Endometrial microvascular endothelial cells (primary cell): Measurements from ENCODE around the gene SH3RF2. TPM values are rescaled to one million over a fixed set of nuclear protein-coding genes. Genes with fewer than 3 reads are reported as not detected.

ENCODE experiments used
- in situ Hi-C: cut with HindIII; loops from 2 replicates; pipeline ENCODE4 v1.10.0; 2017; ENCODE audit warnings: low sequenced_read_pairs, low pct_unique_long_range_greater_than_20kb; ENCODE audit errors: inconsistent ontology term
- total RNA-seq: library from RNA; depleted of rRNA; stranded (reverse); fragments of >200 nt; gene quantifications from one replicate; pipeline ENCODE4 v1.2.3, GENCODE V29; 2015; ENCODE audit errors: inconsistent ontology term

The SH3RF2 gene
- total RNA-seq, 1 donor from 2014 or later, result 0.65 TPM

- in situ Hi-C loops, result no loop called here
Observed at GRCh38 chr5:146059460-146060220, 123.3 kb downstream of the SH3RF2 start.

GRCh38 chr5:146060221-146060585 lies 123.8 kb downstream of the SH3RF2 start:
- in situ Hi-C loops, result no loop called here

- in situ Hi-C loops, result no loop called here
Observed at GRCh38 chr5:146066968-146067367, 130.6 kb downstream of the SH3RF2 start.

GRCh38 chr5:146068206-146068605 lies 131.8 kb downstream of the SH3RF2 start:
- in situ Hi-C loops, result no loop called here

GRCh38 chr5:146068977-146069779 lies 132.8 kb downstream of the SH3RF2 start:
- in situ Hi-C loops, result no loop called here

GRCh38 chr5:146069780-146070099 lies 133.4 kb downstream of the SH3RF2 start:
- in situ Hi-C loops, result no loop called here

GRCh38 chr5:146070746-146071145 lies 134.4 kb downstream of the SH3RF2 start:
- in situ Hi-C loops, result no loop called here

GRCh38 chr5:146071171-146071570 lies 134.8 kb downstream of the SH3RF2 start:
- in situ Hi-C loops, result no loop called here

- in situ Hi-C loops, result no loop called here
Observed at GRCh38 chr5:146072595-146072994, 136.2 kb downstream of the SH3RF2 start.

GRCh38 chr5:146073239-146073900 lies 137.0 kb downstream of the SH3RF2 start:
- in situ Hi-C loops, result no loop called here

GRCh38 chr5:146076028-146076427 lies 139.7 kb downstream of the SH3RF2 start:
- in situ Hi-C loops, result no loop called here

- in situ Hi-C loops, result no loop called here
Observed at GRCh38 chr5:146076455-146076854, 140.1 kb downstream of the SH3RF2 start.

GRCh38 chr5:146078566-146078965 lies 142.2 kb downstream of the SH3RF2 start:
- in situ Hi-C loops, result no loop called here

GRCh38 chr5:146079695-146080373 lies 143.5 kb downstream of the SH3RF2 start:
- in situ Hi-C loops, result no loop called here

- in situ Hi-C loops, result no loop called here
Observed at GRCh38 chr5:146081556-146081955, 145.2 kb downstream of the SH3RF2 start.

GRCh38 chr5:146082798-146083197 lies 146.4 kb downstream of the SH3RF2 start:
- in situ Hi-C loops, result no loop called here

GRCh38 chr5:146084376-146084775 lies 148.0 kb downstream of the SH3RF2 start:
- in situ Hi-C loops, result no loop called here

- in situ Hi-C loops, result no loop called here
Observed at GRCh38 chr5:146088098-146088497, 151.7 kb downstream of the SH3RF2 start.

GRCh38 chr5:146089287-146089686 lies 152.9 kb downstream of the SH3RF2 start:
- in situ Hi-C loops, result no loop called here
